ENCODE results near the gene MYO16. TPM values are rescaled to one million over a fixed set of nuclear protein-coding genes. Genes with fewer than 3 reads are reported as not detected.

Gene MYO16
- total RNA-seq, 1 experiment from 2014 or later = 0.15 TPM

GRCh38 chr13:109220631-109221030 lies 591.2 kb downstream of the MYO16 start:
- Histone ChIP-seq H2AFZ (ENCODE audit: low read length) (no peak overlapping the region), H3K4me1 (ENCODE audit: low read length) (no peaks in the 10 kb centered on the region)
- no peak for DNase-seq

GRCh38 chr13:109224033-109224432 lies 594.6 kb downstream of the MYO16 start:
- no peaks in the 10 kb centered on the region for H4K20me1 ChIP-seq (ENCODE audit: insufficient read depth, low read depth, low read length)
- H3K9me2 ChIP-seq (replicated peaks; ENCODE audit: insufficient read depth, low read length) = no peaks in the 10 kb centered on the region
- DNase-seq = no peak
- no peak overlapping the region for H3K4me2 ChIP-seq (ENCODE audit: low read depth, low read length, poor library complexity, severe bottlenecking)
- H3K9ac ChIP-seq (ENCODE audit: low read length) = no peak overlapping the region
- no peaks in the 10 kb centered on the region for H3K4me1 ChIP-seq (ENCODE audit: low read length)
- H3K4me3 ChIP-seq (ENCODE audit: low read length) = no peak overlapping the region
- H3K9me3 ChIP-seq (ENCODE audit: low read length) = no peaks in the 10 kb centered on the region
- no peaks in the 10 kb centered on the region for H3K27me3 ChIP-seq (ENCODE audit: low read length)
- H3K79me2 ChIP-seq (ENCODE audit: low read length) = no peaks in the 10 kb centered on the region
- H3K27ac ChIP-seq (ENCODE audit: low read length) = no peak overlapping the region
- H2AFZ ChIP-seq (ENCODE audit: low read length) = no peak overlapping the region
- no peaks in the 10 kb centered on the region for H3K36me3 ChIP-seq (ENCODE audit: insufficient read depth, low read length)

More at GRCh38 chr13:109220631-109221030, 591.2 kb downstream of the MYO16 start:
- no peaks in the 10 kb centered on the region for H3K9me2 ChIP-seq (replicated peaks; ENCODE audit: insufficient read depth, low read length)
- H3K4me2 ChIP-seq (ENCODE audit: low read depth, low read length, poor library complexity, severe bottlenecking) = no peak overlapping the region
- H3K27me3 ChIP-seq (ENCODE audit: low read length) = no peaks in the 10 kb centered on the region
- H4K20me1 ChIP-seq (ENCODE audit: insufficient read depth, low read depth, low read length) = no peaks in the 10 kb centered on the region
- H3K9ac ChIP-seq (ENCODE audit: low read length) = no peak overlapping the region
- no peak overlapping the region for H3K4me3 ChIP-seq (ENCODE audit: low read length)
- no peaks in the 10 kb centered on the region for H3K79me2 ChIP-seq (ENCODE audit: low read length)
- no peaks in the 10 kb centered on the region for H3K9me3 ChIP-seq (ENCODE audit: low read length)
- H3K27ac ChIP-seq (ENCODE audit: low read length) = no peak overlapping the region
- H3K36me3 ChIP-seq (ENCODE audit: insufficient read depth, low read length) = no peaks in the 10 kb centered on the region

- Histone ChIP-seq H3K36me3 (ENCODE audit: insufficient read depth, low read length) (no peaks in the 10 kb centered on the region), H4K20me1 (ENCODE audit: insufficient read depth, low read depth, low read length) (no peaks in the 10 kb centered on the region), H3K27me3 (ENCODE audit: low read length) (no peaks in the 10 kb centered on the region), H3K9me2 (replicated peaks; ENCODE audit: insufficient read depth, low read length) (no peaks in the 10 kb centered on the region), H3K27ac (ENCODE audit: low read length) (no peak overlapping the region), H3K4me2 (ENCODE audit: low read depth, low read length, poor library complexity, severe bottlenecking) (no peak overlapping the region), H3K4me1 (ENCODE audit: low read length) (no peaks in the 10 kb centered on the region), H3K79me2 (ENCODE audit: low read length) (no peaks in the 10 kb centered on the region), H2AFZ (ENCODE audit: low read length) (no peak overlapping the region), H3K9me3 (ENCODE audit: low read length) (no peaks in the 10 kb centered on the region; the same call in 1 of the 2 replicates), H3K4me3 (ENCODE audit: low read length) (no peak overlapping the region), H3K9ac (ENCODE audit: low read length) (no peak overlapping the region)
- DNase-seq = no peak
These were observed 597.2 kb downstream of the MYO16 start for GRCh38 chr13:109226631-109227030.

DNA sequence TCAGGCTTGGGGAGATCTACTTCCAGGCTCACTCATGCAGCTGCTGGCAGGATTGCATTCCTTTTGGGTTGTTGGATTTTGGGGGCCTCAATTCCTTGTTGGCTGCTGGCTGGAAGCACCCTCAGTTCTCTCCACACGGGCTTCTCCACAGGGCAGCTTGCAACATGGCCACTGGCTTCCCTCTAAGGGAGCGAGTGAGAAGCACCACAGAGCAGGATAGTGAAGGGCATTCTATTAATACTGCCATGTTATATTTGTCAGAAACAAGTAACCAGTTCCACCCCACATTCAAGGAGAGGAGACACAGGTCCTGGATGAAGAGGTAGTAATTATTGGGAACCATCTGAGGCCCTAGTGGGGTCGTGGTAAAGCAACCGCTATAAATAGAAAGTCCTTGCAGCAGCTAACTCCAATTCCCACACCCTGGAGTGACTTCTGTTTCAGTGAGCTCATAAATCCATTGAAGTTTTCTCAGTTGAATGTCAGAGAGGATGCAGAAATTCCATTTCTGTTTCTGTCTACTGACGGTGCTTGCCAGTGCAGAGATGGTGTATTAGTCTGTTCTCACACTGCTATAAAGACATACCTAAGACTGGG lies 598.0 kb downstream of the MYO16 start:
- H4K20me1 ChIP-seq (ENCODE audit: insufficient read depth, low read depth, low read length) = no peaks in the 10 kb centered on the region
- no peak for DNase-seq
- no peak overlapping the region for H3K9ac ChIP-seq (ENCODE audit: low read length)
- H3K9me2 ChIP-seq (replicated peaks; ENCODE audit: insufficient read depth, low read length) = no peaks in the 10 kb centered on the region
- no peaks in the 10 kb centered on the region; the same call in 1 of the 2 replicates for H3K9me3 ChIP-seq (ENCODE audit: low read length)
- no peak overlapping the region for H3K27ac ChIP-seq (ENCODE audit: low read length)
- H3K79me2 ChIP-seq (ENCODE audit: low read length) = no peaks in the 10 kb centered on the region
- H3K36me3 ChIP-seq (ENCODE audit: insufficient read depth, low read length) = no peaks in the 10 kb centered on the region
- no peaks in the 10 kb centered on the region for H3K27me3 ChIP-seq (ENCODE audit: low read length)
- no peak overlapping the region for H3K4me3 ChIP-seq (ENCODE audit: low read length)
- H3K4me1 ChIP-seq (ENCODE audit: low read length) = no peaks in the 10 kb centered on the region
- H3K4me2 ChIP-seq (ENCODE audit: low read depth, low read length, poor library complexity, severe bottlenecking) = no peak overlapping the region
- no peak overlapping the region for H2AFZ ChIP-seq (ENCODE audit: low read length)

DNA sequence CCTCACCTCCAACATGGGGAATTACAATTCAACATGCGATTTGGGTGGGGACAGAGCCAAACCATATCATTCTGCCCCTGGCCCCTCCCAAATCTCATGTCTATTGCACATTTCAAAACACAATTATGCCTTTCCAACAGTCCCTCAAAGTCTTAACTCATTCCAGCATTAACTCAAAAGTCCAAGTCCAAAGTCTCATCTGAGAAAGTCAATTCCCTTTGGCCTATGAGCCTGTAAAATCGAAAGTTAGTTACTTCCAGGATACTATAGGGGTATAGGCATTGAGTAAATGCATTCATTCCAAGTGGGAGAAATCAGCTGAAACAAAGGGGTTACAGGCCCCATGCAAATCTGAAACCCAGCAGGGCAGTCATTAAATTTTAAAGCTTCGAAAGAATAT lies 598.8 kb downstream of the MYO16 start:
- no peak overlapping the region for H3K9ac ChIP-seq (ENCODE audit: low read length)
- no peak overlapping the region for H3K4me2 ChIP-seq (ENCODE audit: low read depth, low read length, poor library complexity, severe bottlenecking)
- H3K36me3 ChIP-seq (ENCODE audit: insufficient read depth, low read length) = no peaks in the 10 kb centered on the region
- no peak overlapping the region for H3K4me3 ChIP-seq (ENCODE audit: low read length)
- no peak for DNase-seq
- no peaks in the 10 kb centered on the region for H3K4me1 ChIP-seq (ENCODE audit: low read length)
- H3K9me2 ChIP-seq (replicated peaks; ENCODE audit: insufficient read depth, low read length) = no peaks in the 10 kb centered on the region
- no peak overlapping the region for H2AFZ ChIP-seq (ENCODE audit: low read length)
- H4K20me1 ChIP-seq (ENCODE audit: insufficient read depth, low read depth, low read length) = no peaks in the 10 kb centered on the region
- H3K79me2 ChIP-seq (ENCODE audit: low read length) = no peaks in the 10 kb centered on the region
- H3K9me3 ChIP-seq (ENCODE audit: low read length) = no peaks in the 10 kb centered on the region; the same call in 1 of the 2 replicates
- no peaks in the 10 kb centered on the region for H3K27me3 ChIP-seq (ENCODE audit: low read length)
- no peak overlapping the region for H3K27ac ChIP-seq (ENCODE audit: low read length)

DNA sequence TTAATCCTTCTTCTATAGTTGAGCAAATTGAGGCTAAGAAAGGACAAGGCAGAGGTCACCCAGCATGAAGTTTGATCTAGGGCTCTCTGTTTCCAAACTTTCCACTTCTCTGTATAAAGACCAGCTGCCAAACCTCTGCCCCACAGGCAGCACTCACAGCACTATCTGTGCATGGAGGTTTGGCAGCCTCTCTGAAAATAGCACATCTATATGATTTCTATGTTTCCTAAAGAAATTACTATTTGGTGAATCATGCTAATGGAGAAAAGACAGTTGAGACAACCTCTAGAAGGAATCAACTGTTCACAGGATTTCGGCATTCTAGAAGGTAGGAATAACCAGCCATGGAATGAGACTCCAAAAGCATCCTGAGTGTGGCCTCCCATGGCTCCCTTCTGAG lies 602.5 kb downstream of the MYO16 start:
- no peak for DNase-seq

GRCh38 chr13:109233293-109233692 lies 603.9 kb downstream of the MYO16 start:
- Histone ChIP-seq H3K4me3 (ENCODE audit: low read length) (no peak overlapping the region), H3K79me2 (ENCODE audit: low read length) (no peaks in the 10 kb centered on the region), H3K4me1 (ENCODE audit: low read length) (no peaks in the 10 kb centered on the region), H3K4me2 (ENCODE audit: low read depth, low read length, poor library complexity, severe bottlenecking) (no peak overlapping the region), H3K9ac (ENCODE audit: low read length) (no peak overlapping the region), H3K9me3 (ENCODE audit: low read length) (no peaks in the 10 kb centered on the region; the same call in 1 of the 2 replicates), H3K27me3 (ENCODE audit: low read length) (no peaks in the 10 kb centered on the region), H3K36me3 (ENCODE audit: insufficient read depth, low read length) (no peaks in the 10 kb centered on the region), H3K9me2 (replicated peaks; ENCODE audit: insufficient read depth, low read length) (no peaks in the 10 kb centered on the region), H2AFZ (ENCODE audit: low read length) (no peak overlapping the region), H4K20me1 (ENCODE audit: insufficient read depth, low read depth, low read length) (no peaks in the 10 kb centered on the region), H3K27ac (ENCODE audit: low read length) (no peak overlapping the region)
- DNase-seq = no peak

More for the DNA sequence above, 602.5 kb downstream of the MYO16 start:
- no peaks in the 10 kb centered on the region for H3K4me1 ChIP-seq (ENCODE audit: low read length)
- no peaks in the 10 kb centered on the region for H3K9me2 ChIP-seq (replicated peaks; ENCODE audit: insufficient read depth, low read length)
- no peaks in the 10 kb centered on the region for H3K79me2 ChIP-seq (ENCODE audit: low read length)
- H3K27ac ChIP-seq (ENCODE audit: low read length) = no peak overlapping the region
- no peak overlapping the region for H3K9ac ChIP-seq (ENCODE audit: low read length)
- no peaks in the 10 kb centered on the region for H4K20me1 ChIP-seq (ENCODE audit: insufficient read depth, low read depth, low read length)
- H2AFZ ChIP-seq (ENCODE audit: low read length) = no peak overlapping the region
- no peak overlapping the region for H3K4me2 ChIP-seq (ENCODE audit: low read depth, low read length, poor library complexity, severe bottlenecking)
- no peaks in the 10 kb centered on the region; the same call in 1 of the 2 replicates for H3K9me3 ChIP-seq (ENCODE audit: low read length)
- H3K27me3 ChIP-seq (ENCODE audit: low read length) = no peaks in the 10 kb centered on the region
- H3K4me3 ChIP-seq (ENCODE audit: low read length) = no peak overlapping the region
- H3K36me3 ChIP-seq (ENCODE audit: insufficient read depth, low read length) = no peaks in the 10 kb centered on the region

DNA sequence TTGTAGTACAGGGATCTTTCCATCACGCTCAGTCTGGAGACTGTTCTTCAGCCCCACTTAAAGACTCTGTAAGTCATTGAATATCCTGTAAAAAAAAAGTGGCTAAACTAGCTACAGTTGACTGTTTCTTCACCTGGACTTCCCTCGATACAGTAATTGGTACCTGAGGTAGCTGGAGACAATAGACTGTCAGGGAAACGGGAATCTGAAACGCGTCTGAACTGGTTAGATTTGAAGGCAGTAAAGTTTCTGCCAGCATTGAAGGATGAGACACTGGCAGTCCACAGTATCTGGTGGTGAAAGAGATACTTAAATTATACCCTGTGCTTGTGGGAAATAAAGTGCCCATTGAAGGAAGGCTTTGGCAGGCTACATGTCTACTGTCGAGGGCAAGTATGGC lies 606.5 kb downstream of the MYO16 start:
- DNase-seq = no peak
- Histone ChIP-seq H3K79me2 (ENCODE audit: low read length) (no peaks in the 10 kb centered on the region), H4K20me1 (ENCODE audit: insufficient read depth, low read depth, low read length) (no peaks in the 10 kb centered on the region), H3K9ac (ENCODE audit: low read length) (no peak overlapping the region), H3K27ac (ENCODE audit: low read length) (no peak overlapping the region), H3K4me2 (ENCODE audit: low read depth, low read length, poor library complexity, severe bottlenecking) (no peak overlapping the region), H3K4me3 (ENCODE audit: low read length) (no peak overlapping the region), H3K4me1 (ENCODE audit: low read length) (no peaks in the 10 kb centered on the region), H3K36me3 (ENCODE audit: insufficient read depth, low read length) (no peaks in the 10 kb centered on the region), H2AFZ (ENCODE audit: low read length) (no peak overlapping the region), H3K9me3 (ENCODE audit: low read length) (no peaks in the 10 kb centered on the region), H3K27me3 (ENCODE audit: low read length) (no peaks in the 10 kb centered on the region), H3K9me2 (replicated peaks; ENCODE audit: insufficient read depth, low read length) (no peaks in the 10 kb centered on the region)

All from Karpas-422 (cell line).